Keratinocyte (primary cell): ENCODE data around the gene CRPPA. TPM values are rescaled to one million over a fixed set of nuclear protein-coding genes. Genes with fewer than 3 reads are reported as not detected.

ENCODE experiments used
- DNase-seq: peaks from one replicate; pipeline ENCODE4 v3.0.0-alpha.2; 2011; ENCODE audit warnings: low read depth, missing footprints, low spot score
- FAIRE-seq: peaks from 2 replicates; lab custom pipeline; 2011; peaks lifted over from hg19 to GRCh38; lab: Jason Lieb, UNC
- H2AFZ ChIP-seq: 2 replicates; pipeline ENCODE4 v1.6.0; 2012; ENCODE audit warnings: low read length, control low read depth, inconsistent platforms; ENCODE audit not compliant: control insufficient read depth
- H3K27ac ChIP-seq: 2 replicates; pipeline ENCODE4 v1.5.1; 2011; ENCODE audit warnings: low read length; ENCODE audit not compliant: control insufficient read depth, insufficient read depth
- H3K27me3 ChIP-seq: 3 replicates; pipeline ENCODE4 v1.6.0; 2011; ENCODE audit warnings: low read length; ENCODE audit not compliant: control insufficient read depth, insufficient read depth; ENCODE audit errors: extremely low read depth
- H3K36me3 ChIP-seq, 2 experiments: 2 replicates in 1 of 2; 3 replicates in 1 of 2; pipeline ENCODE4 v1.5.1; 2011; ENCODE audit warnings: low read length in 2 of 2, mild to moderate bottlenecking in 1 of 2; ENCODE audit not compliant: control insufficient read depth in 2 of 2, insufficient read depth in 2 of 2; ENCODE audit errors: extremely low read depth in 1 of 2
- H3K4me1 ChIP-seq: 3 replicates; pipeline ENCODE4 v1.5.1; 2011; ENCODE audit warnings: low read length; ENCODE audit not compliant: control insufficient read depth, insufficient read depth; ENCODE audit errors: extremely low read depth
- H3K4me2 ChIP-seq: 3 replicates; pipeline ENCODE4 v1.6.0; 2011; ENCODE audit warnings: low read depth, low read length; ENCODE audit not compliant: control insufficient read depth, insufficient read depth; ENCODE audit errors: extremely low read depth
- H3K4me3 ChIP-seq, 3 experiments: fragments of 200-600 bp in 1 of 3; sonication (generic) in 1 of 3; 2 replicates in 2 of 3; 3 replicates in 1 of 3; pipeline ENCODE4 v1.5.1; 2011 to 2016; ENCODE audit warnings: low read length in 3 of 3, mild to moderate bottlenecking in 3 of 3, control low read depth in 2 of 3, inconsistent platforms in 1 of 3, low read depth in 1 of 3, mixed read lengths in 1 of 3, mixed run types in 1 of 3, moderate library complexity in 1 of 3; ENCODE audit not compliant: control insufficient read depth in 2 of 3, insufficient read depth in 2 of 3; ENCODE audit errors: extremely low read depth in 1 of 3
- H3K79me2 ChIP-seq: 2 replicates; pipeline ENCODE4 v1.6.0; 2012; ENCODE audit warnings: low read length; ENCODE audit not compliant: control insufficient read depth, insufficient read depth
- H3K9ac ChIP-seq: 3 replicates; pipeline ENCODE4 v1.6.0; 2011; ENCODE audit warnings: low read length; ENCODE audit not compliant: control insufficient read depth, insufficient read depth; ENCODE audit errors: extremely low read depth
- H3K9me1 ChIP-seq: 3 replicates; pipeline ENCODE4 v1.6.0; 2011; ENCODE audit warnings: low read length; ENCODE audit not compliant: control insufficient read depth, insufficient read depth; ENCODE audit errors: extremely low read depth
- H3K9me3 ChIP-seq: 2 replicates; pipeline ENCODE4 v1.5.1; 2012; ENCODE audit warnings: low read depth, low read length; ENCODE audit not compliant: control insufficient read depth
- H4K20me1 ChIP-seq: 3 replicates; pipeline ENCODE4 v1.6.0; 2011; ENCODE audit warnings: low read length; ENCODE audit not compliant: control insufficient read depth, insufficient read depth; ENCODE audit errors: extremely low read depth
- EZH2 ChIP-seq: IDR thresholded peaks from one replicate; pipeline ENCODE4 v1.6.1; 2012; ENCODE audit warnings: inconsistent platforms, mild to moderate bottlenecking, low read length, moderate library complexity
- dilution Hi-C: fragments of 300-500 bp; cut with MboI; formaldehyde crosslinking; loops from one replicate; pipeline ENCODE4 v1.7.0; 2020; ENCODE audit warnings: low sequenced_read_pairs; ENCODE audit not compliant: extremely low pct_ligation_motif_present
- polyA plus RNA-seq, 5 experiments: library from polyadenylated mRNA; depleted of rRNA in 3 of 5; stranded (reverse) in 3 of 5; stranded (forward) in 1 of 5; unstranded in 1 of 5; fragments of >200 nt; gene quantifications; 1 replicate in 1 of 5; 2 replicates in 3 of 5; 3 replicates in 1 of 5; pipeline versions ENCODE4 v1.2.1 to v1.2.3, GENCODE V29; 2011 to 2012; ENCODE audit warnings: missing spikeins in 2 of 5, low read depth in 1 of 5, low replicate concordance in 1 of 5
- TF ChIP-seq, protein P1 (sequence below), 3 experiments: IDR thresholded peaks in 1 of 3; conservative IDR thresholded peaks in 1 of 3; optimal IDR thresholded peaks in 1 of 3; 2 replicates in 2 of 3; 3 replicates in 1 of 3; pipeline versions ENCODE3 to v1.5.1; 2011; ENCODE audit warnings: low read length in 3 of 3, mild to moderate bottlenecking in 3 of 3, moderate library complexity in 2 of 3, control low read depth in 1 of 3, inconsistent platforms in 1 of 3; ENCODE audit not compliant: insufficient read depth in 2 of 3; ENCODE audit errors: extremely low read depth in 1 of 3

The CRPPA gene
- polyA plus RNA-seq, 1 donor (not counting 4 experiments of a cell fraction or from before 2014, with no cell fraction given) = 0.51 TPM

DNA sequence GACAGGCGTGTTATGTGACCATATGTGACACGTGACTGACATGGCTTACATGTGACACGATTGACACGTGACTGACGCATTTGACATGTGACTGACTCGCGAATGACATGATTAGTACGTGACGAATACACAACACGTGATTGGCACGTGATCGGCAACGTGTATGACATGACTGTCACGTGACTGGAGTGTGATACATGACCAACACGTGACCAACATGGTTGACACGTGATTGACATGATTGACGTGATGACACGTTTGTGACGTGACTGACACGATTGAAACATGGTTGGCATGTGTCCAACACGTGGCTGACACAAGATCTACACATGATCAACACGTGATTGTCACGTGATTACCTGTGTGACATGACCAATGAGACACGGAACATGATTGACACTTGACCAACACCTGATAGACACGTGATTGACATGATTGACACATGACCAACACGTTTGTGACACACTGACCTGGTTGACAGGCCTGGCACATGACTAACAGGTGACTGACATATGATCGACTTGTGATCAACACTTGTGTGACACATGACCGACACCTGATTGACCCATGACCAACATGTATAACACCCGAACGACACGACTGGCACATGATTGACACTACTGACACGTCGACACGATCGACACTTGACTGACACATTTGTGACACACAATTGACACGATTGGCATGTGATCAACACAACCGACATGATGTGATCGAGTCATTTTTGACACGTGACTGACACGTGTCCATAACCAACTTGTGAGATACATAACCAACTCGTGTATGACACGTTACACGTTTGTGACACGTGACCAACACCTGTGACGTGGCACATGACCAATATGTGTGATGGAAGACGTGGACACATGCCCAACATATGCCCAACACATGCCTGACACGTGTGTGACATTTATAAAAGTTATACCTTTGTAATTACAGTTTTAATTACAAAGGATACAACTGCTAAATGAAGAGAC is 21.1 kb downstream of the CRPPA start:
- Histone ChIP-seq H4K20me1 (no peaks in the 10 kb centered on the region), H3K4me1 (no peaks in the 10 kb centered on the region), H3K4me3 (no peak overlapping the region), H2AFZ (no peak overlapping the region), H3K36me3 (no peaks in the 10 kb centered on the region), H3K4me2 (no peak overlapping the region), H3K27me3 (no peaks in the 10 kb centered on the region), H3K79me2 (no peaks in the 10 kb centered on the region), H3K9me1 (no peaks in the 10 kb centered on the region), H3K9me3 (peaks cover 38% of the 10 kb centered on the region), H3K27ac (no peak overlapping the region), H3K9ac (no peak overlapping the region)
- dilution Hi-C loops = no loop called here
- DNase-seq (no peak), FAIRE-seq (no peak)
- TF ChIP-seq, protein P1, sequence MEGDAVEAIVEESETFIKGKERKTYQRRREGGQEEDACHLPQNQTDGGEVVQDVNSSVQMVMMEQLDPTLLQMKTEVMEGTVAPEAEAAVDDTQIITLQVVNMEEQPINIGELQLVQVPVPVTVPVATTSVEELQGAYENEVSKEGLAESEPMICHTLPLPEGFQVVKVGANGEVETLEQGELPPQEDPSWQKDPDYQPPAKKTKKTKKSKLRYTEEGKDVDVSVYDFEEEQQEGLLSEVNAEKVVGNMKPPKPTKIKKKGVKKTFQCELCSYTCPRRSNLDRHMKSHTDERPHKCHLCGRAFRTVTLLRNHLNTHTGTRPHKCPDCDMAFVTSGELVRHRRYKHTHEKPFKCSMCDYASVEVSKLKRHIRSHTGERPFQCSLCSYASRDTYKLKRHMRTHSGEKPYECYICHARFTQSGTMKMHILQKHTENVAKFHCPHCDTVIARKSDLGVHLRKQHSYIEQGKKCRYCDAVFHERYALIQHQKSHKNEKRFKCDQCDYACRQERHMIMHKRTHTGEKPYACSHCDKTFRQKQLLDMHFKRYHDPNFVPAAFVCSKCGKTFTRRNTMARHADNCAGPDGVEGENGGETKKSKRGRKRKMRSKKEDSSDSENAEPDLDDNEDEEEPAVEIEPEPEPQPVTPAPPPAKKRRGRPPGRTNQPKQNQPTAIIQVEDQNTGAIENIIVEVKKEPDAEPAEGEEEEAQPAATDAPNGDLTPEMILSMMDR (optimal IDR thresholded peaks at IDR 0.05 in 1 of 3, IDR thresholded peaks at IDR 0.05 in 1 of 3, conservative IDR thresholded peaks at IDR 0.05 in 1 of 3; ENCODE audit: extremely low read depth in 1 of 3, insufficient read depth in 2 of 3, low read length in 3 of 3) = no peak
- no peak for TF ChIP-seq EZH2

GRCh38 chr7:16399265-16399831 is 22.0 kb downstream of the CRPPA start:
- H3K4me3 ChIP-seq = no peak overlapping the region
- DNase-seq (no peak), FAIRE-seq (no peak)
- H4K20me1 ChIP-seq = no peaks in the 10 kb centered on the region
- TF ChIP-seq EZH2 = no peak
- TF ChIP-seq, protein P1 (optimal IDR thresholded peaks at IDR 0.05 in 1 of 3, IDR thresholded peaks at IDR 0.05 in 1 of 3, conservative IDR thresholded peaks at IDR 0.05 in 1 of 3; ENCODE audit: extremely low read depth in 1 of 3, insufficient read depth in 2 of 3, low read length in 3 of 3) = no peak
- H3K4me2 ChIP-seq = no peak overlapping the region
- H3K9me3 ChIP-seq = peaks cover 38% of the 10 kb centered on the region
- no peaks in the 10 kb centered on the region for H3K79me2 ChIP-seq
- H3K4me1 ChIP-seq = peaks cover 4% of the 10 kb centered on the region
- H2AFZ ChIP-seq = no peak overlapping the region
- no peaks in the 10 kb centered on the region for H3K27me3 ChIP-seq
- H3K9me1 ChIP-seq = no peaks in the 10 kb centered on the region
- no peaks in the 10 kb centered on the region for H3K36me3 ChIP-seq
- H3K27ac ChIP-seq = no peak overlapping the region
- H3K9ac ChIP-seq = no peak overlapping the region
- dilution Hi-C loops = no loop called here
